ENCODE data around the gene TET3. TPM values are rescaled to one million over a fixed set of nuclear protein-coding genes. Genes with fewer than 3 reads are reported as not detected.

The TET3 gene
- total and polyA plus RNA-seq, 3 donors from 2014 or later = 4.3 to 12.2 (median 9.7) TPM

GRCh38 chr2:73952499-73953446, 31.9 kb upstream of the TET3 start:
- intact Hi-C loops (cut with DNase I; ENCODE audit: low total_unique reads) = no loop called here
- no peak for TF ChIP-seq CTCF (IDR thresholded peaks at IDR 0.05)
- TF ChIP-seq POLR2A (IDR thresholded peaks at IDR 0.05) = no peak
- WGBS, 2 donors = 59 to 66% methylated on average over 12 of the region's 12 CpGs
- Histone ChIP-seq H3K27me3 (no peaks in the 10 kb centered on the region), H3K4me3 (no peak overlapping the region), H3K36me3 (ENCODE audit: low read depth, missing control alignments) (no peaks in the 10 kb centered on the region), H3K9me3 (no peaks in the 10 kb centered on the region), H3K4me1 (no peaks in the 10 kb centered on the region), H3K27ac (no peak overlapping the region)
- DNase-seq = peak; percentile 22

- H3K27ac ChIP-seq = no peak overlapping the region
- 82 to 94% methylated on average over 5 of the region's 5 CpGs for WGBS, 2 donors
- H3K27me3 ChIP-seq = no peaks in the 10 kb centered on the region
- intact Hi-C loops (cut with DNase I; ENCODE audit: low total_unique reads) = no loop called here
- no peak for TF ChIP-seq POLR2A (IDR thresholded peaks at IDR 0.05)
- H3K4me3 ChIP-seq = no peak overlapping the region
- no peak for DNase-seq
- no peaks in the 10 kb centered on the region for H3K4me1 ChIP-seq
- no peaks in the 10 kb centered on the region for H3K9me3 ChIP-seq
- H3K36me3 ChIP-seq (ENCODE audit: low read depth, missing control alignments) = no peaks in the 10 kb centered on the region
These were observed 28.4 kb upstream of the TET3 start for GRCh38 chr2:73956218-73956865.

GRCh38 chr2:73961274-73961673, 23.4 kb upstream of the TET3 start:
- DNase-seq = peak; percentile 40
- no peaks in the 10 kb centered on the region for H3K4me1 ChIP-seq
- H3K27me3 ChIP-seq = no peaks in the 10 kb centered on the region
- TF ChIP-seq POLR2A (IDR thresholded peaks at IDR 0.05) (no peak), CTCF (IDR thresholded peaks at IDR 0.05) (no peak)
- H3K4me3 ChIP-seq = no peak overlapping the region
- intact Hi-C loops (cut with DNase I; ENCODE audit: low total_unique reads) = loop anchor here (10.0 kb wide), 1 partner anchor 144 kb away; no protein-coding TSS in a partner anchor
- H3K27ac ChIP-seq = no peak overlapping the region
- no peaks in the 10 kb centered on the region for H3K36me3 ChIP-seq (ENCODE audit: low read depth, missing control alignments)
- 63 to 75% methylated on average over 4 of the region's 4 CpGs for WGBS, 2 donors
- no peaks in the 10 kb centered on the region for H3K9me3 ChIP-seq

- 84 to 87% methylated on average over 12 of the region's 12 CpGs for WGBS, 2 donors
- H3K4me3 ChIP-seq = no peak overlapping the region
These were observed 22.7 kb upstream of the TET3 start for GRCh38 chr2:73961823-73962615.

More at GRCh38 chr2:73961823-73962615, 22.7 kb upstream of the TET3 start:
- Histone ChIP-seq H3K4me1 (no peaks in the 10 kb centered on the region), H3K36me3 (ENCODE audit: low read depth, missing control alignments) (no peaks in the 10 kb centered on the region), H3K9me3 (no peaks in the 10 kb centered on the region), H3K27me3 (no peaks in the 10 kb centered on the region), H3K27ac (no peak overlapping the region)
- no peak for TF ChIP-seq POLR2A (IDR thresholded peaks at IDR 0.05)
- TF ChIP-seq CTCF (IDR thresholded peaks at IDR 0.05) = no peak
- intact Hi-C loops (cut with DNase I; ENCODE audit: low total_unique reads) = loop anchor here (10.0 kb wide), 1 partner anchor 143 kb away; no protein-coding TSS in a partner anchor
- no peak for DNase-seq

All from testis (tissue), 3 donors.